Epidermal melanocyte (primary cell): Measurements from ENCODE around the gene HOXD1.

Experiments
- DNase-seq: peaks from one replicate; pipeline ENCODE4 v3.0.0; 2011; ENCODE audit warnings: low spot score; ENCODE audit not compliant: insufficient read length

The HOXD1 gene

DNA sequence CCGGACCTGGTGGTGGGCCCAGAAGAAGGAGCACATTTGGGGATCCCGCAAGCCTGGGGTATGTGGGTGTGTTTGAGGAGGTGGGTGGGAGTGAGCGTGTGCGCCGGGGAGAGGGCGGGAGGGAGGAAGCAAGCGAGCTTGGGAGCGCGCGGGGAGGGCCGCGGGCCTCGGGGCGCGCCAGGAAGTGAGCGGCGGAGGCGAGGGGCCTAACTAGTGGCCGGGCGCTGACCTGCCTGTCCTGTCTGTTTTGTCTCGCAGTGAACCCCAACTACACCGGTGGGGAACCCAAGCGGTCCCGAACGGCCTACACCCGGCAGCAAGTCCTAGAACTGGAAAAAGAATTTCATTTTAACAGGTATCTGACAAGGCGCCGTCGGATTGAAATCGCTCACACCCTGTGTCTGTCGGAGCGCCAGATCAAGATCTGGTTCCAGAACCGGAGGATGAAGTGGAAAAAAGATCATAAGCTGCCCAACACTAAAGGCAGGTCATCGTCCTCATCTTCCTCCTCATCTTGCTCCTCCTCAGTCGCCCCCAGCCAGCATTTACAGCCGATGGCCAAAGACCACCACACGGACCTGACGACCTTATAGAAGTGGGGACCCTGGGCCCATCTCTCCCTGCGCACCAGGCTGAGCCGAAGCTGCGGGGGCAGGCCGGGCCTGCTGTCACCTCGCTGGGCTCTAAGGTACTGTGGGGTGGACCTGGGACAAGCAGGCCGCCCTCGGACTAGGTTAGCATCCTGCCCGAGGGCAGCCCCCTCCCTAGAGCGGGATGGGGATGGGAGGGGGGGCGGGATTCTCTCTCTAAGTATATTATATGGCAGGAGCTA is 35.9 kb upstream of the HOXD1 start:
- no peak for DNase-seq

DNA sequence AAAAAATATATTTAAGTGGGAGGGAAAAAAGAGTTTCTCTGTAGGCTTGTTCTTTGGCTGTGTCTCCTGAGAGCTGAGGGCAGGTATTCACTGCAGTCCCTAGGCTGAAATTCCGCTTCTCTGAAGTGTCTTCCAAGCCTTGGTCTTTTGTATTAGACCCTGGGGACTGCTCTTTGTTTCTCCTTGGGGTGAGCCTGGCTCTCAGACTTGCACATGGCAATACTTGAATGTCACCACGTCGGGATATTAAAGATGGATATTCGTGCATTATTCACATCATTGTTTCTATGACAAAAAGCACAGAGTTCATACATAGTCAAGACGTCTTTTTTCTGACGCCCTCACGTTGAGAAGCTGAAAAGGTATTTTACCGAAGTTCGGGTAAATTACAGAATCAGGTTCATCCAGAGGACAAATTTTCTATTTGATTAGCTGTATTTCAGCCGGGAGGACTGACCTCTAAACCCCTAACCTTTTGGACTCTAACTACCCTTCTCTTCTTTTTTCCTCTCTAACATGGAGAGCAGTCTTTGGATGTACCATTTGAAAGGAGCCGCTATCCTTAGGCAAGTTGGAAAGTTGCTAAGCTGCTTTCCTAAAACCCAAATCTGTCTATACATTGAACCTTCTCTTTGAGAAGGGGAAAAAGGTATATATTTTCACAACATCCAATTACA is 33.8 kb upstream of the HOXD1 start:
- no peak for DNase-seq

- no peak for DNase-seq
These were observed 33.0 kb upstream of the HOXD1 start for GRCh38 chr2:176155356-176156044.

DNA sequence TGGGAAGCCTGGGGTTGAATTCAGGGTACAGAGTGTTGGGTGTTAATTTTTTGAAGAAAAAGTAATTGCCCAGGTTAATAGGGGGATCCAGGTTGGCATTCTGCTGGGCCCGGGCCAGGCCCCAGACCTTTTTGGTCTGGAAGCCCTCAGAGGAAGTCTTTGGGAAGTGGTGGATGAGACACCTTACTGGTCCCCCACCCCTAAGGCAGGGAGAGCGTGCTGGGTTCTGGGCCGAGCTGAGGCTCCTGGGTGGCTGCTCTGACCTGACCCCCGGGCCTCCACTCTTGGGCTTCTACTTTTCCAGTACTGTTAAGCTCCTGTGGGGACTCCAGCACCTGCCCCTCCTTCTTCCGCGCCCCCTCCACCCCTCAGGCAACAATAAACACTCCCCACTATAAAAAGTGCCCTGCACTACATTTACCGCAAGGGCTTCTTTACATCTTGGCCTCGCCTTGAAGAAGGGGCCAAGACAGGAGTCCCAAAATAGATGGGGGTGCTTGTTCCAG is 32.1 kb upstream of the HOXD1 start:
- no peak for DNase-seq

GRCh38 chr2:176156807-176157498 is 31.5 kb upstream of the HOXD1 start, which contains the start of gene HOXD3:
Gene HOXD3, plus strand, starts transcription at chr2:176157307. Its CDS starts 11,808 bp downstream, at chr2:176169115.
- no peak for DNase-seq

DNA sequence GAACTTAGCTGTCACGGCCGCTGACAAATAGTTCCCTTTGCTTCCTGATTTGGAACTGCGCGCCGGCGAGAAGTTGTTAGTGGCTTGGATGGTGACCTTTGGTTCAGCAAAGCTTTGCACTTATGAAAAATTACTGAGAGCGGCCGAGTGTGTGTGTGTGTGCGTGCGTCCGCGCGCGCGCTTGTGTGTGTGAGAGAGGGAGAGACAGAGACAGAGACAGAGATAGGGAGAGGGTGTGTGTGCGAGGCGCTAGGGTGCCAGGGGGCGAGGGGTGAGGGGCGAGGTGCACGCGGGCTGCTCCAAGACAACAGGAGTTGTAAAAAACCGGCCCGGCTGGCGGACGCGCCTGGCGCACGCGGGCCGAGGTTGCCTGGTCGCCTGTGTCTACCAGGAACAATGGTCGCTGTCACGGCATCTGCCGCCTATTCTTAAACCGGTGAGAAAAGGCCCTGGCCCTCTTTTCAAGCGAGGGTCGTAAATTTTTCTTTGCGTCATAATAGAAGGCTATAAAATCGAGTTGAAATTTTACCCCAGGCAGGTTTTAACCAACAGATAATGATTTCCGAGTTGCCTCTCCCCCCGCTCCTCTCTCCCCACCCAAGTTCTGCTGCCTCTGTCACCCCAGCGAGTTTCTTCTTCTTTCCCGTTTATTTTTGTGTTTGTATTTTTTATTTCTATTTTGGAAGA is 30.8 kb upstream of the HOXD1 start:
- no peak for DNase-seq

DNA sequence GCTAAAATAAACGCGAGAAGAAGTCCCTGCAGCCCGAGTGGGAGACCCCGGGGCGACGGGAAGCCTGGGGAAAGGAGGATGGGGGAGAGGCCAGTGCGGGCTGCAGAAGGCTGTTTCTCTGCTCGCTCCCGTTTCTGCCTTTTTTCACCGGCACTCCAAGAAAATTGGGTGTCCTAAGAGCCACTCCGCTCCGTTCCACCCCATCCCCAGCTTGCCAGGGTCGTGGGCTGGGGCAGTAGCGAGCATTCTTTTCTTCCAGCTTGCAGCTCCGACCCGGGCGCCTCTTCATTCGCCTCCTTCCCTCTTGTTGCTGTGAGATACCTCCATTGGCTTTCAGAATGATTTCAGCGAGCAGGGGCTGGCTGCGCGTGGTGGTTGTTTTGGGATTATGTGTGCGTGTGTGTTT is 30.3 kb upstream of the HOXD1 start:
- no peak for DNase-seq

- DNase-seq: no peak
These were observed 29.4 kb upstream of the HOXD1 start for GRCh38 chr2:176158855-176159662.

- no peak for DNase-seq
These were observed 28.7 kb upstream of the HOXD1 start for GRCh38 chr2:176159663-176160250.

GRCh38 chr2:176160251-176160985 is 28.1 kb upstream of the HOXD1 start:
- no peak for DNase-seq

- no peak for DNase-seq
These were observed 27.3 kb upstream of the HOXD1 start for GRCh38 chr2:176160986-176161824.

DNA sequence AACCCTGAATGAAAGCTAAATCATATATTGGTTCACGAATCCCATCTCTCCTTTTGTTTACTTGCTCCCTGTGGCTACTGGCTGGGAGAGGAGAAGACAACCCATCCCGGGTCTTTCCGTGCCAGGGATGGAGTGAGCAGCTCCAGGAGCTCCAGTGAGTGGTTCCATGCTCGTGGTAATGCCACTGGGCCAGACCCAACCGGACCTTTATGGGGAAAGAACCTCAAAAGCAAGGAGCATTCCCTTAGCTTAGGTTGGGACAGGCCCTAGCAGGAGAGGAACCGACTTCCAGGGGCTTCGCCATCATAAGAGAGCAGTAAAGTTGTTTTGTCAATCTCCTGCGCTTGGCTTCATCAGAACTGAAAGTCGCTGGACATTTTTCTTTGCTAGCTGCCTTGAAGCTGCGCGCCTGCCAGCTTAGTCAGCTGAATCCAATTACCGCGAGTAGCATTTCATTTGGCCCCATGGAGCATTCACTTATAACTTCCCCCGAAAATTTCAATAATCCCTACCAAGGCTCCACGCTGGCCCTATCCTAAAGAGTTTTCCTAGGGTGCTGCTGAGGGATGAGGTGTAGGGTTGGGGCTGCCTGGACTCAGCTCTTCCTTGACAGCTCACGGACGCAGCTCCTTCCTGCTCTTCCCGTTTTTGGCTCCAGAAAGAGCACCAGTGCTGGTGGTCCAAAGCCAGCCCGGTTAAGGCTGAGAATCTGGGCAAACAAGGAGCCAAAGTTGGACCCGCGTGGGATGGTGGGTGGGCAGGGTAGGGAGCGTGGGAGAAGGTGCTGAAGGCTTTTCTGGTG is 26.4 kb upstream of the HOXD1 start:
- peak; percentile 74 for DNase-seq

GRCh38 chr2:176162911-176163671 is 25.4 kb upstream of the HOXD1 start:
- DNase-seq: no peak

- DNase-seq: no peak
These were observed 24.8 kb upstream of the HOXD1 start for GRCh38 chr2:176163672-176164056.

- DNase-seq: no peak
These were observed 24.3 kb upstream of the HOXD1 start for GRCh38 chr2:176164201-176164600.

DNA sequence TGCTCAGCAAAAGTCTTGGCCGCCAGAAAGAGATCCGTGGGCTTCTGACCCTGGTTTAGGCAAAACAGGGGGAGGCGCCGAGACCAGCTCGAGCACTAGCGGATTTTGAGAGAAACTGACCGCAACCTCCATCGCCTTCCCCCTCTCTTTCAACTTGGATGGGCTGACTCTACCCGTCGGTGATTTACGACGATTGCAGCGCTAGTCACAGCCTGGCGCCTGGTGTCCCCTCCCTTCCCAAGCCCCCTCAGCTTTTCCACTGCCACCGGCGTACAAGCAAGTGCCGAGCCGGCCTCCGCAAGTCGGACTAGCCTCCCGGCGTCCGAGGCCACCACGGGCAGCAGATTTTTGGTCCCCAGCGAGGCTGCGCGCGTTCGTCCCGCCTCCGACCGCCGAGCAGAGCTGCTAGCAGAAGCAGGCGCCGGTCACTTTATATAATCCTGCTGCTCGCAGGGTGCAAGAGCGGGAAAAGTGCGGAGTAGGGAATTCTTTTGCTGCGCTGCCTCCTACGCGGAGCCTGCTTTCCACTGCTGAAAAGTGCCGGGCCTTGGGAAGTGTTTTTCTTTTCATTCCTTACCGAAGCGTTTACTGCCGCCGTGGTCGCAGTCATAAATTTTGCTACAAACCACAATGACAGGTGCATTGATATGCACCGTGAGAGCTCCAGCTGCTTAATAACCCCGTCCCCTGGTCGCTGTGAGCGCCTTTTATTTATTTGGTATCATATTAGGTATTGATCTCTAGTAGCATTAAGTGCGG is 23.7 kb upstream of the HOXD1 start:
- DNase-seq: no peak
